Purkinje cell (primary cell): Measurements from ENCODE around the gene OR2A1. TPM values are rescaled to one million over a fixed set of nuclear protein-coding genes. Genes with fewer than 3 reads are reported as not detected.

ENCODE experiments used
- polyA plus RNA-seq: library from polyadenylated mRNA; unstranded; fragments of >200 nt; fragmentation: Nextera tagmentation; gene quantifications from 2 replicates; pipeline ENCODE4 v1.2.1, GENCODE V29; 2014

OR2A1 gene
- not detected in 2 replicates for polyA plus RNA-seq

GRCh38 chr7:144311872-144312469 is at the start of gene OR2A1:
Gene OR2A1 (plus strand): TSS chr7:144312419. CDS start chr7:144318125, 5,706 bp downstream.

GRCh38 chr7:144264692-144265091 is 47.5 kb upstream of the OR2A1 start, which contains the start of gene OR2A7:
Gene OR2A7 (minus strand): TSS chr7:144264792. CDS start chr7:144259628, 5,164 bp downstream.

GRCh38 chr7:144269188-144269587 is 43.0 kb upstream of the OR2A1 start, which contains the start of gene CTAGE8:
Gene CTAGE8 (minus strand): TSS chr7:144269288. CDS start chr7:144269250, 38 bp downstream.

GRCh38 chr7:144355176-144355822 is 43.1 kb downstream of the OR2A1 start, which contains the start of gene ARHGEF5:
Gene ARHGEF5 (plus strand): TSS chr7:144355402. CDS start chr7:144362670, 7,268 bp downstream.

Other genes with a start within 250 kb of the OR2A1 start
- not detected in 2 replicates for gene OR2A25, start 242.6 kb upstream of the OR2A1 start, polyA plus RNA-seq
- not detected in 2 replicates for gene OR2A12, start 226.1 kb upstream of the OR2A1 start, polyA plus RNA-seq
- gene OR2A2, start 202.8 kb upstream of the OR2A1 start, polyA plus RNA-seq = not detected in 2 replicates
- gene OR2A14, start 189.2 kb upstream of the OR2A1 start, polyA plus RNA-seq = not detected in 2 replicates
- not detected in 2 replicates for gene CTAGE4, start 129.0 kb upstream of the OR2A1 start, polyA plus RNA-seq
- gene ARHGEF35, start 116.6 kb upstream of the OR2A1 start, polyA plus RNA-seq = not detected in 2 replicates
- gene OR2A42, start 72.8 kb upstream of the OR2A1 start, polyA plus RNA-seq = not detected in 2 replicates
- not detected in 2 replicates for gene OR2A7, start 47.6 kb upstream of the OR2A1 start, polyA plus RNA-seq
- gene CTAGE8, start 43.1 kb upstream of the OR2A1 start, polyA plus RNA-seq = not detected in 2 replicates
- not detected in 2 replicates for gene ARHGEF5, start 43.0 kb downstream of the OR2A1 start, polyA plus RNA-seq
- not detected in 2 replicates for gene NOBOX, start 91.3 kb downstream of the OR2A1 start, polyA plus RNA-seq